GM12875 (cell line): ENCODE data around the gene KCNJ10.
A peak's percentile ranks its signal among the peaks of the same experiment; 100 is the strongest.

Experiments
- H3K4me3 ChIP-seq: one replicate; pipeline ENCODE4 v1.5.1; 2011; ENCODE audit warnings: low read depth, low read length, control low read depth
- CTCF ChIP-seq: IDR thresholded peaks from 2 replicates; pipeline ENCODE4 v1.5.1; 2011; ENCODE audit warnings: low read depth, mild to moderate bottlenecking, control low read depth, inconsistent platforms, low read length, moderate library complexity, borderline replicate concordance; ENCODE audit not compliant: insufficient read depth

The KCNJ10 gene

GRCh38 chr1:160069460-160070231 lies at the start of gene KCNJ10:
TSS of gene KCNJ10 (minus strand) at chr1:160070160. CDS start at chr1:160042532, 27,628 bp downstream.
- peak within 1 kb of the TSS; percentile 33 for H3K4me3 ChIP-seq
- TF ChIP-seq CTCF: no peak

GRCh38 chr1:160118928-160119327 lies 49.0 kb upstream of the KCNJ10 start:
- no peak for TF ChIP-seq CTCF

GRCh38 chr1:160117709-160118183 lies 47.8 kb upstream of the KCNJ10 start:
- H3K4me3 ChIP-seq: no peak overlapping the region
- TF ChIP-seq CTCF: no peak

More at GRCh38 chr1:160118928-160119327, 49.0 kb upstream of the KCNJ10 start:
- H3K4me3 ChIP-seq: no peak overlapping the region

GRCh38 chr1:160117300-160117699 lies 47.3 kb upstream of the KCNJ10 start:
- no peak for TF ChIP-seq CTCF
- no peak overlapping the region for H3K4me3 ChIP-seq

- H3K4me3 ChIP-seq: no peak overlapping the region
- no peak for TF ChIP-seq CTCF
These were observed 46.6 kb upstream of the KCNJ10 start for GRCh38 chr1:160116283-160117147.

GRCh38 chr1:160115545-160116282 lies 45.8 kb upstream of the KCNJ10 start, which contains the start of gene ATP1A2:
TSS of gene ATP1A2 (plus strand) at chr1:160115759. CDS start at chr1:160115862, 103 bp downstream.
- H3K4me3 ChIP-seq: no peak within 1 kb of the TSS
- TF ChIP-seq CTCF: no peak
